Measurements from ENCODE around the gene MRAS. TPM values are rescaled to one million over a fixed set of nuclear protein-coding genes. Genes with fewer than 3 reads are reported as not detected.

MRAS gene
- polyA plus RNA-seq, 1 donor (not counting 4 experiments of a cell fraction or from before 2014, with no cell fraction given): 7.7 TPM

GRCh38 chr3:138390582-138390932 is 42.2 kb downstream of the MRAS start:
- dilution Hi-C loops (cut with MboI; ENCODE audit: extremely low pct_ligation_motif_present, low sequenced_read_pairs): no loop called here
- H3K27ac ChIP-seq (ENCODE audit: control insufficient read depth, insufficient read depth, low read length): no peak overlapping the region
- H3K4me2 ChIP-seq (ENCODE audit: control insufficient read depth, extremely low read depth, insufficient read depth, low read depth, low read length): no peak overlapping the region
- H2AFZ ChIP-seq (ENCODE audit: control insufficient read depth, low read length): no peak overlapping the region
- DNase-seq (ENCODE audit: low read depth, low spot score) (no peak), FAIRE-seq (no peak)
- TF ChIP-seq EZH2 (IDR thresholded peaks at IDR 0.05; ENCODE audit: low read length) (no peak), CTCF (optimal IDR thresholded peaks at IDR 0.05 in 1 of 3, IDR thresholded peaks at IDR 0.05 in 1 of 3, conservative IDR thresholded peaks at IDR 0.05 in 1 of 3; ENCODE audit: extremely low read depth in 1 of 3, insufficient read depth in 2 of 3, low read length in 3 of 3) (no peak)
- H3K9me1 ChIP-seq (ENCODE audit: control insufficient read depth, extremely low read depth, insufficient read depth, low read length): no peaks in the 10 kb centered on the region
- peaks cover 12% of the 10 kb centered on the region for H3K4me1 ChIP-seq (ENCODE audit: control insufficient read depth, extremely low read depth, insufficient read depth, low read length)
- H4K20me1 ChIP-seq (ENCODE audit: control insufficient read depth, extremely low read depth, insufficient read depth, low read length): no peaks in the 10 kb centered on the region
- H3K4me3 ChIP-seq (ENCODE audit: control insufficient read depth in 2 of 3, extremely low read depth in 1 of 3, insufficient read depth in 2 of 3, low read depth in 1 of 3, low read length in 3 of 3): no peak overlapping the region
- H3K79me2 ChIP-seq (ENCODE audit: control insufficient read depth, insufficient read depth, low read length): no peaks in the 10 kb centered on the region
- H3K9me3 ChIP-seq (ENCODE audit: control insufficient read depth, low read depth, low read length): no peaks in the 10 kb centered on the region
- no peak overlapping the region for H3K9ac ChIP-seq (ENCODE audit: control insufficient read depth, extremely low read depth, insufficient read depth, low read length)
- H3K36me3 ChIP-seq (ENCODE audit: control insufficient read depth in 2 of 2, extremely low read depth in 1 of 2, insufficient read depth in 2 of 2, low read length in 2 of 2): no peaks in the 10 kb centered on the region
- H3K27me3 ChIP-seq (ENCODE audit: control insufficient read depth, extremely low read depth, insufficient read depth, low read length): no peaks in the 10 kb centered on the region

GRCh38 chr3:138394156-138394555 is 45.8 kb downstream of the MRAS start:
- no peak for TF ChIP-seq EZH2 (IDR thresholded peaks at IDR 0.05; ENCODE audit: low read length)
- no peak for TF ChIP-seq CTCF (optimal IDR thresholded peaks at IDR 0.05 in 1 of 3, IDR thresholded peaks at IDR 0.05 in 1 of 3, conservative IDR thresholded peaks at IDR 0.05 in 1 of 3; ENCODE audit: extremely low read depth in 1 of 3, insufficient read depth in 2 of 3, low read length in 3 of 3)
- FAIRE-seq: no peak
- Histone ChIP-seq H3K4me1 (ENCODE audit: control insufficient read depth, extremely low read depth, insufficient read depth, low read length) (peaks cover 12% of the 10 kb centered on the region), H2AFZ (ENCODE audit: control insufficient read depth, low read length) (no peak overlapping the region), H3K9me1 (ENCODE audit: control insufficient read depth, extremely low read depth, insufficient read depth, low read length) (no peaks in the 10 kb centered on the region), H3K9me3 (ENCODE audit: control insufficient read depth, low read depth, low read length) (no peaks in the 10 kb centered on the region), H3K36me3 (ENCODE audit: control insufficient read depth in 2 of 2, extremely low read depth in 1 of 2, insufficient read depth in 2 of 2, low read length in 2 of 2) (no peaks in the 10 kb centered on the region), H3K79me2 (ENCODE audit: control insufficient read depth, insufficient read depth, low read length) (no peaks in the 10 kb centered on the region), H3K27me3 (ENCODE audit: control insufficient read depth, extremely low read depth, insufficient read depth, low read length) (no peaks in the 10 kb centered on the region), H3K4me3 (ENCODE audit: control insufficient read depth in 2 of 3, extremely low read depth in 1 of 3, insufficient read depth in 2 of 3, low read depth in 1 of 3, low read length in 3 of 3) (no peak overlapping the region), H3K9ac (ENCODE audit: control insufficient read depth, extremely low read depth, insufficient read depth, low read length) (no peak overlapping the region), H3K4me2 (ENCODE audit: control insufficient read depth, extremely low read depth, insufficient read depth, low read depth, low read length) (no peak overlapping the region), H3K27ac (ENCODE audit: control insufficient read depth, insufficient read depth, low read length) (no peak overlapping the region), H4K20me1 (ENCODE audit: control insufficient read depth, extremely low read depth, insufficient read depth, low read length) (no peaks in the 10 kb centered on the region)
- DNase-seq (ENCODE audit: low read depth, low spot score): no peak
- dilution Hi-C loops (cut with MboI; ENCODE audit: extremely low pct_ligation_motif_present, low sequenced_read_pairs): no loop called here
